Neural cell (in vitro differentiated cells): Measurements from ENCODE around the gene PHGDH. TPM values are rescaled to one million over a fixed set of nuclear protein-coding genes. Genes with fewer than 3 reads are reported as not detected.

Experiments
- H2AFZ ChIP-seq: fragments of 200-600, 300-800 bp; sonication (generic), shearing (Covaris generic); 2 replicates; pipeline ENCODE4 v1.6.0; 2014; ENCODE audit warnings: low read depth, mild to moderate bottlenecking, antibody characterized with exemption, low read length, moderate library complexity
- H3F3A ChIP-seq: fragments of 200-600 bp; shearing (Covaris generic); 2 replicates; pipeline ENCODE4 v1.6.1; 2016; ENCODE audit warnings: mild to moderate bottlenecking, moderate library complexity, mixed read lengths, antibody characterized with exemption, low read length; ENCODE audit not compliant: insufficient read depth, poor library complexity, severe bottlenecking
- H3K27ac ChIP-seq: fragments of 200-600, 300-800 bp; sonication (generic), shearing (Covaris generic); 2 replicates; pipeline ENCODE4 v1.5.1; 2014; ENCODE audit warnings: mild to moderate bottlenecking, low read length, moderate library complexity
- H3K27me3 ChIP-seq: fragments of 300-800, 200-600 bp; sonication (generic), shearing (Covaris generic); 2 replicates; pipeline ENCODE4 v1.6.0; 2014; ENCODE audit warnings: mild to moderate bottlenecking, low read depth, low read length, moderate library complexity; ENCODE audit not compliant: insufficient read depth
- H3K36me3 ChIP-seq: fragments of 300-800, 200-600 bp; sonication (generic), shearing (Covaris generic); 2 replicates; pipeline ENCODE4 v1.5.1; 2014; ENCODE audit warnings: mild to moderate bottlenecking, antibody characterized with exemption, low read length, moderate library complexity; ENCODE audit not compliant: insufficient read depth
- H3K4me2 ChIP-seq: fragments of 300-800, 200-600 bp; sonication (generic), shearing (Covaris generic); 2 replicates; pipeline ENCODE4 v1.6.0; 2014; ENCODE audit warnings: mild to moderate bottlenecking, low read length
- H3K4me3 ChIP-seq: fragments of 300-800, 200-600 bp; sonication (generic), shearing (Covaris generic); 2 replicates; pipeline ENCODE4 v1.5.1; 2014; ENCODE audit warnings: mild to moderate bottlenecking, low read length, moderate library complexity
- H3K79me2 ChIP-seq: fragments of 200-600 bp; shearing (Covaris generic); replicated peaks from 2 replicates; pipeline ENCODE4 v1.6.0; 2014; ENCODE audit warnings: mild to moderate bottlenecking, low read length, moderate library complexity; ENCODE audit not compliant: insufficient read depth
- H3K9ac ChIP-seq: fragments of 300-800, 200-600 bp; sonication (generic), shearing (Covaris generic); 2 replicates; pipeline ENCODE4 v1.6.1; 2016; ENCODE audit warnings: mild to moderate bottlenecking, low read length, mixed read lengths
- H3K9me2 ChIP-seq: fragments of 200-600 bp; shearing (Covaris generic); 2 replicates; pipeline ENCODE4 v1.6.1; 2016; ENCODE audit warnings: mild to moderate bottlenecking, low read length, mixed read lengths; ENCODE audit not compliant: insufficient read depth
- H3K9me3 ChIP-seq: fragments of 200-600, 300-800 bp; sonication (generic), shearing (Covaris generic); 2 replicates; pipeline ENCODE4 v1.6.1; 2016; ENCODE audit warnings: mild to moderate bottlenecking, mixed run types, low read length, moderate library complexity, mixed read lengths
- H4K20me1 ChIP-seq: fragments of 200-600 bp; shearing (Covaris generic); 2 replicates; pipeline ENCODE4 v1.6.1; 2016; ENCODE audit warnings: mild to moderate bottlenecking, mixed run types; ENCODE audit not compliant: insufficient read depth
- CTCF ChIP-seq: fragments of 450-650 bp; IDR thresholded peaks from 2 replicates; pipeline ENCODE4 v1.5.1; 2014; ENCODE audit warnings: antibody characterized with exemption, mild to moderate bottlenecking, moderate library complexity; ENCODE audit not compliant: poor library complexity, severe bottlenecking
- EP300 ChIP-seq: fragments of 450-650 bp; conservative IDR thresholded peaks from 2 replicates; pipeline ENCODE4 v1.6.1; 2014; ENCODE audit warnings: antibody characterized with exemption, mild to moderate bottlenecking, moderate library complexity; ENCODE audit not compliant: poor library complexity, severe bottlenecking
- EZH2 ChIP-seq: fragments of 200-600, 300-800 bp; shearing (Covaris generic), sonication (generic); IDR thresholded peaks from 2 replicates; pipeline ENCODE4 v1.6.1; 2014; ENCODE audit warnings: antibody characterized with exemption, low read length, borderline replicate concordance, mild to moderate bottlenecking; ENCODE audit not compliant: insufficient read depth, poor library complexity, severe bottlenecking
- MXI1 ChIP-seq: fragments of 450-650 bp; conservative IDR thresholded peaks from 2 replicates; pipeline ENCODE4 v1.6.1; 2014; ENCODE audit warnings: antibody characterized with exemption, mild to moderate bottlenecking; ENCODE audit not compliant: poor library complexity, severe bottlenecking
- POLR2AphosphoS5 ChIP-seq: IDR thresholded peaks from 2 replicates; pipeline ENCODE4 v1.6.1; 2012
- RAD21 ChIP-seq: fragments of 450-650 bp; conservative IDR thresholded peaks from 2 replicates; pipeline ENCODE4 v1.6.1; 2014; ENCODE audit warnings: antibody characterized with exemption, mild to moderate bottlenecking, moderate library complexity
- REST ChIP-seq: IDR thresholded peaks from 2 replicates; pipeline ENCODE4 v1.6.1; 2012; ENCODE audit warnings: borderline replicate concordance
- SMC3 ChIP-seq: fragments of 450-650 bp; conservative IDR thresholded peaks from 2 replicates; pipeline ENCODE4 v1.6.1; 2014; ENCODE audit warnings: antibody characterized with exemption, mild to moderate bottlenecking, moderate library complexity; ENCODE audit not compliant: poor library complexity
- TAF1 ChIP-seq: IDR thresholded peaks from 2 replicates; pipeline ENCODE4 v1.6.1; 2012; ENCODE audit warnings: low read depth
- polyA plus RNA-seq: library from polyadenylated mRNA; depleted of rRNA; stranded (reverse); fragments of >200 nt; gene quantifications from 2 replicates; pipeline ENCODE4 v1.2.3, GENCODE V29; 2014

Gene PHGDH
- polyA plus RNA-seq, 1 donor from 2014 or later, result 11.8 TPM

- H2AFZ ChIP-seq, result no peak overlapping the region
- H4K20me1 ChIP-seq, result no peaks in the 10 kb centered on the region
- no peaks in the 10 kb centered on the region for H3K27me3 ChIP-seq
- H3K4me2 ChIP-seq, result no peak overlapping the region
- H3K9ac ChIP-seq, result no peak overlapping the region
- H3K4me3 ChIP-seq, result no peak overlapping the region
- H3K27ac ChIP-seq, result no peak overlapping the region
- H3K79me2 ChIP-seq, result no peaks in the 10 kb centered on the region
- TF ChIP-seq POLR2AphosphoS5 (no peak), TAF1 (no peak), CTCF (no peak), EZH2 (no peak)
- no peaks in the 10 kb centered on the region for H3K36me3 ChIP-seq
- H3K9me2 ChIP-seq, result no peaks in the 10 kb centered on the region
- no peaks in the 10 kb centered on the region for H3F3A ChIP-seq
- H3K9me3 ChIP-seq, result no peaks in the 10 kb centered on the region
Observed at GRCh38 chr1:119767486-119767885, 55.8 kb downstream of the PHGDH start.

GRCh38 chr1:119768778-119769177, 57.0 kb downstream of the PHGDH start, which contains the start of gene HMGCS2:
HMGCS2 (minus strand) TSS chr1:119768905; CDS start chr1:119768844, 61 bp downstream.
- Histone ChIP-seq H3K79me2 (no peaks in the 10 kb centered on the region), H4K20me1 (no peaks in the 10 kb centered on the region), H3K9me3 (no peaks in the 10 kb centered on the region), H3F3A (no peaks in the 10 kb centered on the region), H3K4me2 (no peak within 1 kb of the TSS), H2AFZ (no peak within 1 kb of the TSS), H3K27ac (no peak within 1 kb of the TSS), H3K9ac (no peak within 1 kb of the TSS), H3K9me2 (no peaks in the 10 kb centered on the region), H3K36me3 (no peaks in the 10 kb centered on the region), H3K27me3 (no peaks in the 10 kb centered on the region), H3K4me3 (no peak within 1 kb of the TSS)
- TF ChIP-seq SMC3, result no peak
- no peak for TF ChIP-seq EZH2
- TF ChIP-seq MXI1, result no peak
- TF ChIP-seq EP300, result no peak
- no peak for TF ChIP-seq CTCF
- TF ChIP-seq REST, result no peak
- no peak for TF ChIP-seq RAD21
- no peak for TF ChIP-seq TAF1
